Measurements from ENCODE around the gene PACRG.

The PACRG gene

GRCh38 chr6:163098827-163099479 is 371.2 kb downstream of the PACRG start:
- no peak for DNase-seq

- DNase-seq: no peak
These were observed 371.9 kb downstream of the PACRG start for GRCh38 chr6:163099621-163100171.

- no peak for DNase-seq
These were observed 372.5 kb downstream of the PACRG start for GRCh38 chr6:163100259-163100658.

- DNase-seq: no peak
These were observed 385.7 kb downstream of the PACRG start for GRCh38 chr6:163113358-163113962.

GRCh38 chr6:163118941-163119340 is 391.2 kb downstream of the PACRG start:
- DNase-seq: no peak

- DNase-seq: no peak
These were observed 392.4 kb downstream of the PACRG start for GRCh38 chr6:163120223-163120622.

GRCh38 chr6:163121270-163121669 is 393.5 kb downstream of the PACRG start:
- no peak for DNase-seq

- no peak for DNase-seq
These were observed 394.6 kb downstream of the PACRG start for GRCh38 chr6:163122365-163122764.

- DNase-seq: peak; percentile 18 to 60
These were observed 395.3 kb downstream of the PACRG start for GRCh38 chr6:163123098-163123497.

GRCh38 chr6:163126741-163127140 is 399.0 kb downstream of the PACRG start:
- DNase-seq: no peak

GRCh38 chr6:163127587-163127986 is 399.8 kb downstream of the PACRG start:
- no peak for DNase-seq

GRCh38 chr6:163128324-163128723 is 400.6 kb downstream of the PACRG start:
- DNase-seq: peak in 1 of 2 experiments; percentile 11

GRCh38 chr6:163132050-163132750 is 404.4 kb downstream of the PACRG start:
- DNase-seq: no peak

- no peak for DNase-seq
These were observed 405.2 kb downstream of the PACRG start for GRCh38 chr6:163133017-163133416.

- DNase-seq: no peak
These were observed 405.9 kb downstream of the PACRG start for GRCh38 chr6:163133691-163134090.

- DNase-seq: no peak
These were observed 409.1 kb downstream of the PACRG start for GRCh38 chr6:163136681-163137397.

GRCh38 chr6:163137398-163137881 is 409.7 kb downstream of the PACRG start:
- DNase-seq: no peak

GRCh38 chr6:163146036-163146435 is 418.3 kb downstream of the PACRG start:
- DNase-seq: no peak

GRCh38 chr6:163147994-163148393 is 420.2 kb downstream of the PACRG start:
- DNase-seq: no peak

GRCh38 chr6:163148451-163149278 is 420.9 kb downstream of the PACRG start:
- no peak for DNase-seq

GRCh38 chr6:163149279-163149848 is 421.6 kb downstream of the PACRG start:
- DNase-seq: no peak

- no peak for DNase-seq
These were observed 423.4 kb downstream of the PACRG start for GRCh38 chr6:163151212-163151611.
